ENCODE results near the gene USP3. TPM values are rescaled to one million over a fixed set of nuclear protein-coding genes. Genes with fewer than 3 reads are reported as not detected.
A peak's percentile ranks its signal among the peaks of the same experiment; 100 is the strongest.

USP3 gene
- total and polyA plus RNA-seq, 2 of the 13 experiments (the other 11 are each of a cell fraction or from before 2014, with no cell fraction given): 14.3 to 61.2 TPM

- TF ChIP-seq ZC3H4 (CRISPR knock-in tag; IDR thresholded peaks at IDR 0.05; ENCODE audit: borderline replicate concordance): no peak
- no peak for TF ChIP-seq NONO (IDR thresholded peaks at IDR 0.05)
- no peak; the same call in 1 of the 2 replicates for TF ChIP-seq NONO (CRISPR knock-in tag; conservative IDR thresholded peaks at IDR 0.05)
- TF ChIP-seq ZNF230 (CRISPR knock-in tag; IDR thresholded peaks at IDR 0.05): no peak
- no peak for TF ChIP-seq CENPX (CRISPR knock-in tag; IDR thresholded peaks at IDR 0.05)
- peak; percentile 89 for TF ChIP-seq SAP130 (CRISPR knock-in tag; IDR thresholded peaks at IDR 0.05; ENCODE audit: low read depth)
- no peak for TF ChIP-seq THAP8 (CRISPR knock-in tag; IDR thresholded peaks at IDR 0.05; ENCODE audit: borderline replicate concordance)
- no peak for TF ChIP-seq GABPA (IDR thresholded peaks at IDR 0.05; ENCODE audit: low read depth, low read length)
- 0 out of 2 replicates have a peak, but pooled peaks have one; percentile 47 for TF ChIP-seq GABPA (CRISPR knock-in tag; IDR thresholded peaks at IDR 0.05; ENCODE audit: low read depth)
- TF ChIP-seq, protein P1, sequence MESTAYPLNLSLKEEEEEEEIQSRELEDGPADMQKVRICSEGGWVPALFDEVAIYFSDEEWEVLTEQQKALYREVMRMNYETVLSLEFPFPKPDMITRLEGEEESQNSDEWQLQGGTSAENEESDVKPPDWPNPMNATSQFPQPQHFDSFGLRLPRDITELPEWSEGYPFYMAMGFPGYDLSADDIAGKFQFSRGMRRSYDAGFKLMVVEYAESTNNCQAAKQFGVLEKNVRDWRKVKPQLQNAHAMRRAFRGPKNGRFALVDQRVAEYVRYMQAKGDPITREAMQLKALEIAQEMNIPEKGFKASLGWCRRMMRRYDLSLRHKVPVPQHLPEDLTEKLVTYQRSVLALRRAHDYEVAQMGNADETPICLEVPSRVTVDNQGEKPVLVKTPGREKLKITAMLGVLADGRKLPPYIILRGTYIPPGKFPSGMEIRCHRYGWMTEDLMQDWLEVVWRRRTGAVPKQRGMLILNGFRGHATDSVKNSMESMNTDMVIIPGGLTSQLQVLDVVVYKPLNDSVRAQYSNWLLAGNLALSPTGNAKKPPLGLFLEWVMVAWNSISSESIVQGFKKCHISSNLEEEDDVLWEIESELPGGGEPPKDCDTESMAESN (CRISPR knock-in tag; conservative IDR thresholded peaks at IDR 0.05): peak; percentile 50; the same call in 1 of the 2 replicates
- peak; percentile 87 for TF ChIP-seq HMG20A (CRISPR knock-in tag; IDR thresholded peaks at IDR 0.05; ENCODE audit: borderline replicate concordance)
- TF ChIP-seq, protein P2, sequence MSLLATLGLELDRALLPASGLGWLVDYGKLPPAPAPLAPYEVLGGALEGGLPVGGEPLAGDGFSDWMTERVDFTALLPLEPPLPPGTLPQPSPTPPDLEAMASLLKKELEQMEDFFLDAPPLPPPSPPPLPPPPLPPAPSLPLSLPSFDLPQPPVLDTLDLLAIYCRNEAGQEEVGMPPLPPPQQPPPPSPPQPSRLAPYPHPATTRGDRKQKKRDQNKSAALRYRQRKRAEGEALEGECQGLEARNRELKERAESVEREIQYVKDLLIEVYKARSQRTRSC (CRISPR knock-in tag; IDR thresholded peaks at IDR 0.05; ENCODE audit: low read depth): no peak
- TF ChIP-seq RBM39 (IDR thresholded peaks at IDR 0.05; ENCODE audit: low read depth, low read length, poor library complexity, severe bottlenecking): no peak
- peak; percentile 76 for TF ChIP-seq ZBTB25 (CRISPR knock-in tag; IDR thresholded peaks at IDR 0.05)
- TF ChIP-seq, protein P3, sequence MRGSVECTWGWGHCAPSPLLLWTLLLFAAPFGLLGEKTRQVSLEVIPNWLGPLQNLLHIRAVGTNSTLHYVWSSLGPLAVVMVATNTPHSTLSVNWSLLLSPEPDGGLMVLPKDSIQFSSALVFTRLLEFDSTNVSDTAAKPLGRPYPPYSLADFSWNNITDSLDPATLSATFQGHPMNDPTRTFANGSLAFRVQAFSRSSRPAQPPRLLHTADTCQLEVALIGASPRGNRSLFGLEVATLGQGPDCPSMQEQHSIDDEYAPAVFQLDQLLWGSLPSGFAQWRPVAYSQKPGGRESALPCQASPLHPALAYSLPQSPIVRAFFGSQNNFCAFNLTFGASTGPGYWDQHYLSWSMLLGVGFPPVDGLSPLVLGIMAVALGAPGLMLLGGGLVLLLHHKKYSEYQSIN (CRISPR knock-in tag; IDR thresholded peaks at IDR 0.05; ENCODE audit: borderline replicate concordance): no peak
- TF ChIP-seq NRL (CRISPR knock-in tag; IDR thresholded peaks at IDR 0.05; ENCODE audit: borderline replicate concordance): no peak
- TF ChIP-seq CCDC6 (CRISPR knock-in tag; IDR thresholded peaks at IDR 0.05): peak; percentile 70
- no peak for TF ChIP-seq ZNF550 (CRISPR knock-in tag; IDR thresholded peaks at IDR 0.05; ENCODE audit: borderline replicate concordance)
- TF ChIP-seq FOXP1 (IDR thresholded peaks at IDR 0.05): peak; percentile 79
- TF ChIP-seq FOXP1 (CRISPR knock-in tag; IDR thresholded peaks at IDR 0.05): peak; percentile 88
- no peak for TF ChIP-seq SYNCRIP (IDR thresholded peaks at IDR 0.05; ENCODE audit: insufficient read depth, low read depth, low read length)
- peak; percentile 84 for TF ChIP-seq POGZ (CRISPR knock-in tag; IDR thresholded peaks at IDR 0.05)
- no peak for TF ChIP-seq TERF1 (CRISPR knock-in tag; IDR thresholded peaks at IDR 0.05)
Measured at GRCh38 chr15:63473999-63474809, 30.2 kb upstream of the USP3 start (continued).

Measured in HepG2 (cell line).